Hippocampal formation (tissue), 2 donors: ENCODE measurements around the gene ATAD3B.
"Not testable (repeated sequence)": the region's sequence is repeated elsewhere in the genome, so short reads cannot be mapped to it uniquely, and the experiment has no call there.

Source experiments
- DNase-seq, 2 donors: peaks; one replicate each; lab custom pipeline; 2025; lab: John Stamatoyannopoulos, UW

ATAD3B gene

GRCh38 chr1:1433804-1434130, 37.8 kb upstream of the ATAD3B start:
- DNase-seq, result no peak

GRCh38 chr1:1434131-1434823, 37.3 kb upstream of the ATAD3B start:
- peak; percentile 31 to 79 for DNase-seq

- no peak for DNase-seq
Measured at GRCh38 chr1:1434824-1435105, 36.8 kb upstream of the ATAD3B start.

GRCh38 chr1:1435106-1435903, 36.3 kb upstream of the ATAD3B start, which contains the start of gene VWA1:
Gene VWA1 (plus strand): TSS chr1:1435690. CDS start chr1:1435749, 59 bp downstream.
- DNase-seq, result peak; percentile 26 to 76

GRCh38 chr1:1435911-1436629, 35.5 kb upstream of the ATAD3B start:
- DNase-seq, result no peak

GRCh38 chr1:1436630-1437032, 34.9 kb upstream of the ATAD3B start:
- DNase-seq, result no peak

- no peak for DNase-seq
Measured at GRCh38 chr1:1437033-1437903, 34.3 kb upstream of the ATAD3B start.

GRCh38 chr1:1437904-1438376, 33.6 kb upstream of the ATAD3B start:
- no peak for DNase-seq

- no peak for DNase-seq
Measured at GRCh38 chr1:1438531-1439381, 32.8 kb upstream of the ATAD3B start.

GRCh38 chr1:1439546-1440261, 31.9 kb upstream of the ATAD3B start:
- no peak for DNase-seq

GRCh38 chr1:1440262-1441001, 31.1 kb upstream of the ATAD3B start:
- no peak for DNase-seq

- no peak for DNase-seq
Measured at GRCh38 chr1:1441002-1441888, 30.3 kb upstream of the ATAD3B start.

- DNase-seq, result no peak
Measured at GRCh38 chr1:1442069-1442770, 29.3 kb upstream of the ATAD3B start.

GRCh38 chr1:1446631-1447030, 24.9 kb upstream of the ATAD3B start:
- DNase-seq, result not testable (repeated sequence)

GRCh38 chr1:1449099-1449739, 22.3 kb upstream of the ATAD3B start, which contains the start of gene ATAD3C:
Gene ATAD3C (plus strand): TSS chr1:1449689. CDS start chr1:1450684, 995 bp downstream.
- DNase-seq, result no peak

- not testable (repeated sequence) for DNase-seq
Measured at GRCh38 chr1:1450616-1451015, 20.9 kb upstream of the ATAD3B start.

- DNase-seq, result no peak
Measured at GRCh38 chr1:1451696-1452364, 19.7 kb upstream of the ATAD3B start.
